COR-L47 (cell line): ENCODE data around the gene MCOLN1.

Source experiments
- DNase-seq: peaks from one replicate; lab custom pipeline; 2025; lab: John Stamatoyannopoulos, UW

MCOLN1 gene

GRCh38 chr19:7502552-7502951, 19.9 kb upstream of the MCOLN1 start:
- no peak for DNase-seq

- DNase-seq = no peak
Observed at GRCh38 chr19:7504684-7505083, 17.7 kb upstream of the MCOLN1 start.

GRCh38 chr19:7505288-7505681, 17.1 kb upstream of the MCOLN1 start:
- DNase-seq = no peak

GRCh38 chr19:7505682-7506384, 16.6 kb upstream of the MCOLN1 start:
- DNase-seq = peak; percentile 21

GRCh38 chr19:7506385-7507328, 15.8 kb upstream of the MCOLN1 start:
- no peak for DNase-seq

- DNase-seq = no peak
Observed at GRCh38 chr19:7507884-7508283, 14.5 kb upstream of the MCOLN1 start.

- no peak for DNase-seq
Observed at GRCh38 chr19:7509625-7510024, 12.8 kb upstream of the MCOLN1 start.

GRCh38 chr19:7512400-7512851, 10.0 kb upstream of the MCOLN1 start:
- no peak for DNase-seq

GRCh38 chr19:7513809-7514642, 8.4 kb upstream of the MCOLN1 start:
- DNase-seq = no peak

GRCh38 chr19:7515110-7515644, 7.2 kb upstream of the MCOLN1 start:
- no peak for DNase-seq

GRCh38 chr19:7515645-7516151, 6.7 kb upstream of the MCOLN1 start, which contains the start of gene ZNF358:
Gene ZNF358 (plus strand): TSS chr19:7516103. CDS start chr19:7519243, 3,140 bp downstream.
- DNase-seq = peak; percentile 72

- DNase-seq = no peak
Observed at GRCh38 chr19:7516333-7516732, 6.1 kb upstream of the MCOLN1 start.

GRCh38 chr19:7516878-7517277, 5.5 kb upstream of the MCOLN1 start:
- no peak for DNase-seq

GRCh38 chr19:7519361-7520130, 2.9 kb upstream of the MCOLN1 start:
- no peak for DNase-seq

- DNase-seq = no peak
Observed at GRCh38 chr19:7520131-7521051, 2.0 kb upstream of the MCOLN1 start.

GRCh38 chr19:7521551-7522071, 813 bp upstream of the MCOLN1 start:
- DNase-seq = no peak

GRCh38 chr19:7522923-7523667, 671 bp downstream of the MCOLN1 start:
- no peak for DNase-seq

- DNase-seq = no peak
Observed at GRCh38 chr19:7524523-7524922, 2.1 kb downstream of the MCOLN1 start.
